Epithelial cell of prostate (primary cell): ENCODE data around the gene PPP1R37.

Source experiments
- DNase-seq: peaks from one replicate; pipeline ENCODE4 v3.0.0-alpha.2; 2011; ENCODE audit warnings: low read depth, low spot score
- H3K27ac ChIP-seq: fragments of 450-650 bp; 2 replicates; pipeline ENCODE4 v1.5.1; 2017; ENCODE audit warnings: mild to moderate bottlenecking

PPP1R37 gene

DNA sequence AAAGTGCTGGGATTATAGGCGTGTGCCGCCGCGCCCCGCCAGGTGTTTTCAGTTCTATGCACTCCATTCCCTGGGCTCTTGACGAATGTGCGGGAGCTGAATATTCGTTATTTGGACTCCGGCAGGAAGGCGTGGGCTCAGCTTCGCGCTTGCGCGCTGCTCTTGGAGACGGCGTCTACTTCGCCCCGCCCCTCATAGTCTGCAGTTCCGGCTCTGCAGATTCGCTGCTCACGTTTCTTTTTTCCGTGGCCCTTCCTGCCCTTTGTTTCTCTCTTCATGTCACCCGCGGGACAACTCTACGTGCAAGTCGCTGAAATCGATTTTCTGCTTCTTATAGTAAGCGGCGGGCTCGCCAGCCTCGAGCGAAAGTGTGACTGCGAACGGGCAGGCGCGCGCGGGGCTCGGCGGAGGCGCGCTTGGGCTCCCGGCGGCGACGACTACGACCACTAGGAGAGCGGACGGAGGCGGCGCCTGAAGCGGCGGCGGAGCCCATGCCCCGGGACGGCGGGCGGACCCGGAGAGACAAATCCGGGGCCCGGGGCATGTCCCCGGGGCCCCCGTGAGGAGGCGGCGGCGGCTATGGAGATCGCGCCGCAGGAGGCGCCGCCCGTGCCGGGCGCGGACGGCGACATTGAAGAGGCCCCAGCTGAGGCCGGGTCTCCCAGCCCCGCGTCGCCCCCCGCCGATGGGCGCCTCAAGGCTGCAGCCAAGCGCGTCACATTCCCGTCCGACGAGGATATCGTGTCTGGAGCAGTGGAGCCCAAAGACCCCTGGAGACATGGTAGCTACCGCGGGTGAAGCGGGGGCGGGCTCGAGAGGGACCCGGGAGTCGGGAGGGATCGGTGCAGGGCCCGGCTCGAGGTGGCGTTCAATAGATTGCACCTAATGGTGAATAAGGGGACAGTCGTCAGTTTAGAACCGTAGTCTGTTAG lies at the start of gene PPP1R37:
PPP1R37 (plus strand) TSS at position 433 of the 932 bp plus-strand sequence; CDS start at position 580, 147 bp downstream.
- DNase-seq: peak; percentile 89
- peak within 1 kb of the TSS; percentile 85 for H3K27ac ChIP-seq

- no peak overlapping the region for H3K27ac ChIP-seq
- no peak for DNase-seq
Measured at GRCh38 chr19:45045671-45046353, 47.2 kb upstream of the PPP1R37 start.

DNA sequence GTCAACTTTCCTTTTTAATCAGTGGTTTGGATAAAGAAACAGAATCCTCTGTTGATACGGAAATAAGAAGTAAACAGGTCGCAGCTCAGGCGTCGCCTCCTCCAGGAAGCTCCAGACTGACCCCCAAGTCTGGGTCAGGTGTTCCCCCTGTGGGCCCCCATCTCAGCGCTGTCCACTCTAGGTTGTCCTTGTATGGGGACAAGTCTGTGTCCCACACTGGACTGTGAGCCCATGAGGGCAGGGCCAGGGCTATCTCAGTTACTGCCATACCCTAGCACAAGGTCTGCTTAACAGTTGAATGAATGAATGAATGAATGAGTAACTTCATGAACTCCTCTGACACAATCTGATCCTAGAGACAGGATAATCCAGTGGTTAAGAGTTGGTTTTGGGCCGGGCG lies 46.6 kb upstream of the PPP1R37 start:
- no peak for DNase-seq
- H3K27ac ChIP-seq: no peak overlapping the region

DNA sequence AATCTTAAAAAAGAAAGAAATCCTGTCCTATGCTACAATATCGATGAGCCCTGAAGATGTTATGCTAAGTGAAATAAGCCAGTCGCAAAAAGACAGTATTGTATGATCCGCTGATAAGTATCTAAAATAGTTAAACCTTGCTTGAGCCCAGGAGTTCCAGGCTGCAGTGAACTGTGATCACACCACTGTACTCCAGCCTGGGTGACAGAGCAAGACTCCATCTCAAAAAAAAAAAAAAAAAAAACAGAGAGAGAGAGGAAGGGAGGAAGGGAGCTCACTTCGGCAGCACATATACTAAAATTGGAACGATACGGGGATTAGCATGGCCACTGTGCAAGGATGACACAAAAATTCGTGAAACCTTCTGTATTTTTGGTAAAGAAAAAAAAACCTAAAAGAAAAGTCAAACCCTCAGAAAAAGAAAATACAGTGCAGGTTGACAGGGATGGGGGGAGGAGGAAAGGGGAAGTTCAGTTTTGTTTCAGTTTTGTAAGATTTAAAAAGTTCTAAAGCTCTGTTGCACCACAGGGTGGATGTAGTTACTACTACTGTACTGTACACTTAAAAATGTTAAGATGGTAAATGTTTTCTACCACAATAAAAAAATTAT lies 45.7 kb upstream of the PPP1R37 start:
- DNase-seq: no peak
- no peak overlapping the region for H3K27ac ChIP-seq

GRCh38 chr19:45049073-45049736 lies 43.8 kb upstream of the PPP1R37 start:
- H3K27ac ChIP-seq: peak overlapping the region; percentile 36
- DNase-seq: no peak

DNA sequence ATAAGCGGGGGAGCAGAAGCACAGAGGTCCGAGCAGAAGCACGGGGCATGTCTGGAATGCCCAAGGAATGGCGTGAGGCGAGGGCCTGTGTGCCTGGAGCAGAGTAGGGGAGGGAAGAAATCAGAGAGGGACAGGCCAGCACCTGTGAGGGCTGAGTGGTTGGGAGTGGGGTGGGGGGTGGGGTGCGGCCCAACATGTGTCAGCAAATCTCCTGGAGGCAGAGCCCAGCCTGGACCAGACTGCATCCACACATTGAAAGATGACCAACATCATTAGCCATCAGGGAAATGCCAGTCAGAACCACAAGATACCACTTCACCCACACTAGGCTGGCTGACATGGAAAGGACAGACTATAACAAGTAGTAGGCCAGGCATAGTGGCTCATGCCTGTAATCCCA lies 42.9 kb upstream of the PPP1R37 start:
- H3K27ac ChIP-seq: peak overlapping the region; percentile 36
- no peak for DNase-seq

GRCh38 chr19:45051929-45052579 lies 40.9 kb upstream of the PPP1R37 start:
- DNase-seq: no peak
- H3K27ac ChIP-seq: no peak overlapping the region

- H3K27ac ChIP-seq: no peak overlapping the region
Measured at GRCh38 chr19:45056831-45057230, 36.1 kb upstream of the PPP1R37 start.

DNA sequence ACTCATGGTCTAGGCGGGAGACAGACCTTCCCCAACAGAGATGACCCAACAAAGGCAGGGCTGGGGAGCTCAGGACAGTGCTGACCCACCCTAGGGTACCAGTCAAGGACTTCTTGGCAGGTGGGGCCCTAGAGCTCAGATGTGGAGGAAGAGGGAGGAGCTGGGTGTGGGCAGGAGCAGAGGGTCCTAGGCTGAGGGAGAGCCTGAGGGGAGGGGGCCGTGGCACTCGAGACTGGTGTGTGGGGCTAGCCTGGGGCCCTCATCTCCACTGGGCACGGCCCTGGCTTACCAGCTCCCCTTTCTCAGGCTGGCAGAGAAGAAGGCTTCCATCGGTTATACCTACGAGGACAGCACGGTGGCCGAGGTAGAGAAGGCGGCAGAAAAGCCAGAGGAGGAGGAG lies 35.5 kb upstream of the PPP1R37 start:
- no peak for DNase-seq
- H3K27ac ChIP-seq: no peak overlapping the region

More at GRCh38 chr19:45056831-45057230, 36.1 kb upstream of the PPP1R37 start:
- DNase-seq: no peak

DNA sequence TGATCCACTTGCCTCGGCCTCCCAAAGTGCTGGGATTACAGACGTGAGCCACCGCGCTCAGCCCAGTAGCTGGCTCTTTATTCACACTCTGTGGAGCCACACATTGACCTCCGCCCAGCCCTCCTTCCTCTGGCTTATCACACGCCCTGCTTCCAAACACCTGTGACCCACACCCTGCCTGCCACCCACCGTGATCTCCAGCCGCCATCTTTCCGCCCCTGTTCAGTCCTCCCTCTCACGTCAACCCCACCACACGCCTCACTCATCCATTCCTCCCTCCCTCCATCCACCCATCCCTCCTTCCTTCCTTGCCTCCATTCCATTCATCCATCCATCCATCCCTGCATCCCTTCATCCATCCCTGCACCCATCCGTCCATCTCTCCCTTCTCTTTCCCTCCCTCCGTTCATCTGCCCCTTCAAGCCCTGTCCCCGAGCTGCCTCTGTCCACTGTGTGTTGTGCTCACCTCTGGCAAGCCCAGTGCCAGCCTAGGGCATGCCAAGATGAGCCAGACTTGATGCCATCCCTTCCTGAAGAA lies 34.3 kb upstream of the PPP1R37 start:
- no peak overlapping the region for H3K27ac ChIP-seq
- DNase-seq: no peak

- no peak for DNase-seq
- no peak overlapping the region for H3K27ac ChIP-seq
Measured at GRCh38 chr19:45059258-45059965, 33.6 kb upstream of the PPP1R37 start.

DNA sequence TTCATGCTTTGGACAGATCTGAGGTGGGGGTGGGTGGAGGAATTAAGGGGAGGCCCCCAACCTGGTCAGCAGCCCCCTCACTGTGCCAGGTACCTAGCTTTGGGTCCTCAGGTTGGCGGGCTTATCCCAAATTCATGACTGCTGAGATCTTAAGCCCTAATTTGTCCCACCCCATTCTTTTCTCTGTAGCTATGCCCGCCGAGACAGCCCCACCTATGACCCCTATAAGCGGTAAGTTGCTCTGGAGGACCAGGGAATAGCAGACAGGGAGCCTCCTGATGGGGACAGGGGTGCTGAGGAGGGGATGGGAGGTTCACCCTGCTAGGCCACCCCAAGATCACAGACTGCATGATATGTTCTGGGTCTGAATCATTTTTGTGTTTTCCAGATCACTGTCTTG lies 31.0 kb upstream of the PPP1R37 start:
- no peak overlapping the region for H3K27ac ChIP-seq
- no peak for DNase-seq

- H3K27ac ChIP-seq: no peak overlapping the region
- no peak for DNase-seq
Measured at GRCh38 chr19:45063851-45064801, 28.9 kb upstream of the PPP1R37 start.

- no peak overlapping the region for H3K27ac ChIP-seq
- DNase-seq: no peak
Measured at GRCh38 chr19:45066921-45067661, 25.9 kb upstream of the PPP1R37 start.

- no peak overlapping the region for H3K27ac ChIP-seq
Measured at GRCh38 chr19:45068041-45068440, 24.9 kb upstream of the PPP1R37 start.

DNA sequence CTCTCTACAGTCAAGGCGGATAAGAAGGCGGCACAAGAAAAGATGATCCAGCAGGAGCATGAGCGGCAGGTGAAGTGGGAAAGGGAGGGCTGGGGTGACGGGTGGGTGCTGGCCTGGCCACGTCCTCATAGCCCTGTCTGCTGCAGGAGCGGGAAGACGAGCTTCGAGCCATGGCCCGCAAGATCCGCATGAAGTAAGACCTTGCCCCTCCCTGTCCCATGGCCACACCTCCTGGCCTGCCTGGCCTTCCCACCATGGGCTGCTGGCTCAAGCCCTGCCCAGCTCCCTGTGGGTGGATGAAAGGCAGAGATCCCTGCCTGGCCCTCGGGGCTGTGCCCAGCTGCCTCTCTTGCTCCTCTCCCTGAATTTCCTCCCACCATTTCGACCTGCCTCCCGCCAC lies 23.9 kb upstream of the PPP1R37 start:
- no peak overlapping the region for H3K27ac ChIP-seq
- no peak for DNase-seq

More at GRCh38 chr19:45068041-45068440, 24.9 kb upstream of the PPP1R37 start:
- DNase-seq: no peak

DNA sequence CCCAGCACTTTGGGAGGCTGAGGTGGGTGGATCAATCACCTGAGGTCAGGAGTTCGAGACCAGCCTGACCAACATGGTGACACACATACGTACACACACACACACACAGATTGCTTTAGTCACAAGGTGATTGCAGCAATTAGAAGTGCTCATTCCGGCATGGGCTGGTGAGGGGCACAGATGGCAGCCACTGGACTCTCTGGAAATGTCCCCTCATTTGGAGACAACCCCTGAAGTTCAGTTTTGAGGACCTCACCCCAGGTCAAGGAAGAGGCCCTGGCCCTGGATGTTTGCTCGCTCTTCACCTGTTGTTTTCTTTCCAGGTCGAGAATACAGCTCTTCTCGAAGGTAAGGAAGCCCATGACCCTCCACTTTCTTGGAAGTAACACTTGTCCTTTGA lies 22.8 kb upstream of the PPP1R37 start:
- no peak for DNase-seq

More for the DNA sequence above, 22.8 kb upstream of the PPP1R37 start:
- H3K27ac ChIP-seq: no peak overlapping the region
